Activated B cell treated with CpG ODN at 0.5 μM for 24 hours (primary cell): ENCODE results near the gene TSR1. TPM values are rescaled to one million over a fixed set of nuclear protein-coding genes. Genes with fewer than 3 reads are reported as not detected.

Source experiments
- ATAC-seq: fragments of 200-7000 bp; cut with Tn5 transposase; one replicate; pipeline ENCODE4 v1.10.0; 2021; ENCODE audit warnings: low read depth, mild to moderate bottlenecking, moderate library complexity
- CTCF ChIA-PET: fragments of 350-600 bp; sonication (Branson Sonifier 250); formaldehyde crosslinking; loops from one replicate; lab custom pipeline; 2021; ENCODE audit warnings: antibody characterized with exemption; lab: Charles Lee
- POLR2A ChIA-PET: fragments of 350-600 bp; sonication (Branson Sonifier 250); formaldehyde crosslinking; loops from one replicate; lab custom pipeline; 2021; ENCODE audit warnings: antibody characterized with exemption; lab: Charles Lee
- DNase-seq: peaks from one replicate; pipeline ENCODE4 v3.0.0; 2022
- H3K27ac Mint-ChIP-seq: one replicate; pipeline ENCODE4 v1.8.0; 2020; ENCODE audit warnings: mixed read lengths
- H3K27me3 Mint-ChIP-seq: one replicate; pipeline ENCODE4 v1.8.0; 2021; ENCODE audit warnings: mixed read lengths
- H3K36me3 Mint-ChIP-seq: one replicate; pipeline ENCODE4 v1.8.0; 2021; ENCODE audit warnings: low read depth, mixed read lengths
- H3K4me1 Mint-ChIP-seq: one replicate; pipeline ENCODE4 v1.8.0; 2021; ENCODE audit warnings: mixed read lengths
- H3K4me3 Mint-ChIP-seq: one replicate; pipeline ENCODE4 v1.8.0; 2020; ENCODE audit warnings: mild to moderate bottlenecking, mixed read lengths
- H3K9me3 Mint-ChIP-seq: one replicate; pipeline ENCODE4 v1.8.0; 2020; ENCODE audit warnings: mixed read lengths
- CTCF ChIP-seq: fragments of 200-600 bp; IDR thresholded peaks from one replicate; pipeline ENCODE4 v1.8.0; 2022; ENCODE audit warnings: antibody characterized with exemption, mild to moderate bottlenecking
- intact Hi-C: fragments of 100-400 bp; cut with micrococcal nuclease; formaldehyde crosslinking; loops from one replicate; pipeline ENCODE4 v1.15.1; 2024
- total RNA-seq: library from RNA; stranded (reverse); gene quantifications from 2 replicates; pipeline ENCODE4 v1.2.3, GENCODE V29; 2022

TSR1 gene
- total RNA-seq, 1 donor from 2014 or later, result 48.5 TPM

DNA sequence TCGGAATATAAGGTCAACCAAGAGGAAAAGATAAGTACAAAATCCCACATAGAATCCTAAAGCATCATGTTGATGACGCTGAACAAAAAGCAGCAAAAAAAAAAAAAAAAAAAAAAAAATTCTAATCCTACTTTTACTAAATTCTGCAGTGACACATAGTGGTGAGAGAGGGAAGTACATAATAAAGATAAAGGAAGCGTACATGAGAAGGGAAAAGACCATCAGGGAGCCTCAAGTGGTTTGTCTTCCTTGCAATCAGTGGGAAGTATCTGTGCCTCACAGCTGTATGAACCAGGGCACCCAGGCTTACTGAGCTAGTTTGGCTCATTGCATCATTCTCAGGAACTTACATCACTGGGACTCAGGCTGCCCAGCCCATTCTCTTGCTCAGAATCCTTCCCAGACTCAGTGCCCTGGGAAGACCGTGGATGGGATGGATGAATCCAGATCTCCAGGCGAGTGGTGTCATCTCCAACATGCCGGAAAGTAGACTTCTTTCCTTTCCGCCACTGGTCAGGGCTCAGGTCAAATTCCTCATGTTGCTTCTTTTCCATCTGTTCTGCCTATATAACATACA lies 53.9 kb downstream of the TSR1 start:
- Mint-ChIP-seq H3K27ac (no peak overlapping the region), H3K27me3 (no peaks in the 10 kb centered on the region), H3K4me1 (no peaks in the 10 kb centered on the region), H3K36me3 (peaks cover 61% of the 10 kb centered on the region), H3K9me3 (no peaks in the 10 kb centered on the region), H3K4me3 (no peak overlapping the region)
- ChIA-PET POLR2A (interaction anchor here (1.2 kb wide), 1 partner anchor 227 kb away, joined by 4 read pairs; the partner anchor contains the start of gene HIC1), CTCF (interaction anchor here (0.6 to 2.8 kb wide), 12 partner anchors 18 to 417 kb away, joined by 3 to 21 read pairs (median 4); partner anchors contain the start of gene HIC1)
- intact Hi-C loops, result loop anchor here (1.0 kb wide), 2 partner anchors 227 to 400 kb away; partner anchors contain the start of gene HIC1
- no peak for DNase-seq
- TF ChIP-seq CTCF, result no peak
- ATAC-seq, result peak; percentile 66

DNA sequence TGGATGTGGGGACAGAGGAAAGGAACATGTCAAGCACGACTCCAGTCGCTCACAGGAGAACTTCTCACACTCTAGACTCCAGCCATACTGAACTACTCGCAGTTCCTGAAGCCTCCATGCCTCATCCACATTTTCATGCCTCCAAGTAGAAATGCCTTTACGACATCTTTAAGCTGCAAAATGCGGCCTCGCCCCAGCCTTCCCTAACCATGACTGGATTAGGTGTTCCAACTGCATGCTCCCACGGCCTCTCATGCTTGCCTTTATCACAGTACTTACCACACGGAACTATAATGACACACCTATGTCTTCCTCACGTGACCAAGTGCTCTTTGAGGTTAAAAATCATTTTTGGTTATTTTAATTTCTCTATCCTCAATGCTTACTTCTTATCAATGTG lies 56.5 kb downstream of the TSR1 start:
- TF ChIP-seq CTCF, result no peak
- intact Hi-C loops, result no loop called here
- ChIA-PET CTCF (interaction anchor here (0.6 kb wide), 1 partner anchor 1165 kb away, joined by 3 read pairs; no protein-coding TSS in a partner anchor), POLR2A (no interaction called here)
- no peak overlapping the region for H3K4me3 Mint-ChIP-seq
- H3K4me1 Mint-ChIP-seq, result no peaks in the 10 kb centered on the region
- peaks cover 63% of the 10 kb centered on the region for H3K36me3 Mint-ChIP-seq
- H3K27me3 Mint-ChIP-seq, result no peaks in the 10 kb centered on the region
- H3K27ac Mint-ChIP-seq, result no peak overlapping the region
- H3K9me3 Mint-ChIP-seq, result no peaks in the 10 kb centered on the region
- no peak for ATAC-seq
- DNase-seq, result no peak

GRCh38 chr17:2277429-2278170 lies 58.7 kb downstream of the TSR1 start:
- H3K27ac Mint-ChIP-seq, result no peak overlapping the region

GRCh38 chr17:2275722-2276121 lies 60.5 kb downstream of the TSR1 start:
- intact Hi-C loops, result loop anchor here (1.0 kb wide), 1 partner anchor 11 kb away; no protein-coding TSS in a partner anchor
- Mint-ChIP-seq H3K4me1 (no peaks in the 10 kb centered on the region), H3K36me3 (peaks cover 49% of the 10 kb centered on the region), H3K27me3 (no peaks in the 10 kb centered on the region), H3K9me3 (no peaks in the 10 kb centered on the region), H3K4me3 (no peak overlapping the region), H3K27ac (no peak overlapping the region)
- ChIA-PET CTCF (interaction anchor here (0.8 kb wide), 1 partner anchor 11 kb away, joined by 3 read pairs; no protein-coding TSS in a partner anchor), POLR2A (interaction anchor here (0.6 kb wide), 1 partner anchor 107 kb away, joined by 3 read pairs; no protein-coding TSS in a partner anchor)
- DNase-seq, result no peak
- no peak for ATAC-seq
- no peak for TF ChIP-seq CTCF

More at GRCh38 chr17:2277429-2278170, 58.7 kb downstream of the TSR1 start:
- CTCF ChIA-PET, result no interaction called here
- no peaks in the 10 kb centered on the region for H3K4me1 Mint-ChIP-seq
- TF ChIP-seq CTCF, result no peak
- intact Hi-C loops, result no loop called here
- ATAC-seq (no peak), DNase-seq (no peak)
- H3K4me3 Mint-ChIP-seq, result no peak overlapping the region
- H3K9me3 Mint-ChIP-seq, result no peaks in the 10 kb centered on the region
- H3K36me3 Mint-ChIP-seq, result peaks cover 62% of the 10 kb centered on the region
- POLR2A ChIA-PET, result no interaction called here
- no peaks in the 10 kb centered on the region for H3K27me3 Mint-ChIP-seq

- CTCF ChIA-PET, result no interaction called here
- TF ChIP-seq CTCF, result no peak
- Mint-ChIP-seq H3K36me3 (peaks cover 51% of the 10 kb centered on the region), H3K27ac (no peak overlapping the region), H3K9me3 (no peaks in the 10 kb centered on the region), H3K4me3 (no peak overlapping the region), H3K27me3 (no peaks in the 10 kb centered on the region), H3K4me1 (no peaks in the 10 kb centered on the region)
- POLR2A ChIA-PET, result no interaction called here
- DNase-seq, result no peak
- intact Hi-C loops, result no loop called here
- no peak for ATAC-seq
Measured at GRCh38 chr17:2274414-2274813, 61.8 kb downstream of the TSR1 start.
